Right atrium auricular region (tissue), 2 donors: ENCODE results near the gene PCBP3. TPM values are rescaled to one million over a fixed set of nuclear protein-coding genes. Genes with fewer than 3 reads are reported as not detected.
A peak's percentile ranks its signal among the peaks of the same experiment; 100 is the strongest.

Experiments
- DNase-seq: peaks from one replicate; pipeline ENCODE4 v3.0.0-alpha.2; 2019; ENCODE audit warnings: low spot score
- H3K27ac ChIP-seq, 2 donors: fragments of 200-600 bp; sonication (generic); 1 replicate in 1 of 2; 2 replicates in 1 of 2; pipeline ENCODE4 v1.5.1; 2016 to 2019
- H3K27me3 ChIP-seq, 2 donors: fragments of 200-600 bp; sonication (generic); one replicate each; pipeline versions ENCODE4 v1.5.1 to v1.6.0; 2017 to 2019
- H3K36me3 ChIP-seq: fragments of 200-600 bp; sonication (generic); one replicate; pipeline ENCODE4 v1.5.1; 2016
- H3K4me1 ChIP-seq, 2 donors: fragments of 200-600 bp; sonication (generic); one replicate each; pipeline versions ENCODE4 v1.5.1 to v1.6.0; 2017 to 2019
- H3K4me3 ChIP-seq, 2 donors: fragments of 200-600 bp; sonication (generic); 1 replicate in 1 of 2; 2 replicates in 1 of 2; pipeline ENCODE4 v1.5.1; 2017 to 2019; ENCODE audit warnings: mild to moderate bottlenecking in 1 of 2, moderate library complexity in 1 of 2
- H3K9me3 ChIP-seq, 2 donors: fragments of 200-600 bp; sonication (generic); one replicate each; pipeline ENCODE4 v1.5.1; 2019
- total RNA-seq, 2 donors: library from RNA; depleted of rRNA; stranded (reverse); fragments of >200 nt; gene quantifications; one replicate each; pipeline ENCODE4 v1.1.0, GENCODE V29; 2016
- TF ChIP-seq, protein P1 (sequence below), 2 donors: fragments of 200-600 bp; sonication (generic); IDR thresholded peaks; one replicate each; pipeline ENCODE4 v1.5.1; 2019; ENCODE audit warnings: antibody characterized with exemption in 2 of 2

The PCBP3 gene
- total RNA-seq, 2 donors from 2014 or later, result 2.3 to 5.2 TPM

GRCh38 chr21:45983649-45983965, 340.1 kb downstream of the PCBP3 start:
- no peaks in the 10 kb centered on the region for H3K9me3 ChIP-seq
- peaks cover 0 to 27% of the 10 kb centered on the region in 2 donors for H3K4me1 ChIP-seq
- TF ChIP-seq, protein P1, sequence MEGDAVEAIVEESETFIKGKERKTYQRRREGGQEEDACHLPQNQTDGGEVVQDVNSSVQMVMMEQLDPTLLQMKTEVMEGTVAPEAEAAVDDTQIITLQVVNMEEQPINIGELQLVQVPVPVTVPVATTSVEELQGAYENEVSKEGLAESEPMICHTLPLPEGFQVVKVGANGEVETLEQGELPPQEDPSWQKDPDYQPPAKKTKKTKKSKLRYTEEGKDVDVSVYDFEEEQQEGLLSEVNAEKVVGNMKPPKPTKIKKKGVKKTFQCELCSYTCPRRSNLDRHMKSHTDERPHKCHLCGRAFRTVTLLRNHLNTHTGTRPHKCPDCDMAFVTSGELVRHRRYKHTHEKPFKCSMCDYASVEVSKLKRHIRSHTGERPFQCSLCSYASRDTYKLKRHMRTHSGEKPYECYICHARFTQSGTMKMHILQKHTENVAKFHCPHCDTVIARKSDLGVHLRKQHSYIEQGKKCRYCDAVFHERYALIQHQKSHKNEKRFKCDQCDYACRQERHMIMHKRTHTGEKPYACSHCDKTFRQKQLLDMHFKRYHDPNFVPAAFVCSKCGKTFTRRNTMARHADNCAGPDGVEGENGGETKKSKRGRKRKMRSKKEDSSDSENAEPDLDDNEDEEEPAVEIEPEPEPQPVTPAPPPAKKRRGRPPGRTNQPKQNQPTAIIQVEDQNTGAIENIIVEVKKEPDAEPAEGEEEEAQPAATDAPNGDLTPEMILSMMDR (IDR thresholded peaks at IDR 0.05), result no peak
- DNase-seq, result no peak
- H3K27me3 ChIP-seq, result no peaks in the 10 kb centered on the region
- H3K27ac ChIP-seq, result peak overlapping the region; percentile 86
- H3K4me3 ChIP-seq, result peak overlapping the region; percentile 85 to 94
- peaks cover 42% of the 10 kb centered on the region for H3K36me3 ChIP-seq

DNA sequence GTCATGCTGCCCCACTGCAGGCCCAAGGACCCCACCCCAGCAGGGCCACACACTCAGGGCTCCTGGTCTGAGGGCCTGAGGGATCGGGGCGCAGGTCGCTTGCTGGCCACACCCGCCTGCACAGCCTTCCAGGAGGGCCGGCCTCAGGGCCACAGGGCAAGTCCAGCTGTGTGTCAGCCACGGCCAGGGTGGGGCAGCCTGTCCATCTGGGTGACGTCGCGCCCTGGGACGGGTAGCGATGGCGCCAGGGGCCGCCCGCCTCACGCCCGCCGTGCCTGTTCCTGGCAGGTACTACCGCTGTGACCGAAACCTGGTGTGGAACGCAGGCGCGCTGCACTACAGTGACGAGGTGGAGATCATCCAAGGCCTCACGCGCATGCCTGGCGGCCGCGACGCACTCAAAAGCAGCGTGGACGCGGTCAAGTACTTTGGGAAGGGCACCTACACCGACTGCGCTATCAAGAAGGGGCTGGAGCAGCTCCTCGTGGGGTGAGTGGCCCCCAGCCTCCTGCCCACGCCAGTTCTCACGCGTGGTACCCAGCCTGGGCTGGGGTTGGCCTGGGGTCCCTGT, 340.5 kb downstream of the PCBP3 start:
- H3K4me3 ChIP-seq, result peak overlapping the region; percentile 85 to 94
- TF ChIP-seq, protein P1 (IDR thresholded peaks at IDR 0.05), result no peak
- peak; percentile 83 for DNase-seq

GRCh38 chr21:45984584-45985095, 341.1 kb downstream of the PCBP3 start:
- Histone ChIP-seq H3K27me3 (no peaks in the 10 kb centered on the region), H3K4me3 (peak overlapping the region in 1 of 2 donors; percentile 94), H3K27ac (peak overlapping the region; percentile 86), H3K36me3 (peaks cover 50% of the 10 kb centered on the region), H3K4me1 (peaks cover 0 to 25% of the 10 kb centered on the region in 2 donors), H3K9me3 (no peaks in the 10 kb centered on the region)
- DNase-seq, result no peak
- TF ChIP-seq, protein P1 (IDR thresholded peaks at IDR 0.05), result no peak

More for the DNA sequence above, 340.5 kb downstream of the PCBP3 start:
- peak overlapping the region; percentile 86 for H3K27ac ChIP-seq
- H3K27me3 ChIP-seq, result no peaks in the 10 kb centered on the region
- peaks cover 0 to 25% of the 10 kb centered on the region in 2 donors for H3K4me1 ChIP-seq
- no peaks in the 10 kb centered on the region for H3K9me3 ChIP-seq
- peaks cover 45% of the 10 kb centered on the region for H3K36me3 ChIP-seq

DNA sequence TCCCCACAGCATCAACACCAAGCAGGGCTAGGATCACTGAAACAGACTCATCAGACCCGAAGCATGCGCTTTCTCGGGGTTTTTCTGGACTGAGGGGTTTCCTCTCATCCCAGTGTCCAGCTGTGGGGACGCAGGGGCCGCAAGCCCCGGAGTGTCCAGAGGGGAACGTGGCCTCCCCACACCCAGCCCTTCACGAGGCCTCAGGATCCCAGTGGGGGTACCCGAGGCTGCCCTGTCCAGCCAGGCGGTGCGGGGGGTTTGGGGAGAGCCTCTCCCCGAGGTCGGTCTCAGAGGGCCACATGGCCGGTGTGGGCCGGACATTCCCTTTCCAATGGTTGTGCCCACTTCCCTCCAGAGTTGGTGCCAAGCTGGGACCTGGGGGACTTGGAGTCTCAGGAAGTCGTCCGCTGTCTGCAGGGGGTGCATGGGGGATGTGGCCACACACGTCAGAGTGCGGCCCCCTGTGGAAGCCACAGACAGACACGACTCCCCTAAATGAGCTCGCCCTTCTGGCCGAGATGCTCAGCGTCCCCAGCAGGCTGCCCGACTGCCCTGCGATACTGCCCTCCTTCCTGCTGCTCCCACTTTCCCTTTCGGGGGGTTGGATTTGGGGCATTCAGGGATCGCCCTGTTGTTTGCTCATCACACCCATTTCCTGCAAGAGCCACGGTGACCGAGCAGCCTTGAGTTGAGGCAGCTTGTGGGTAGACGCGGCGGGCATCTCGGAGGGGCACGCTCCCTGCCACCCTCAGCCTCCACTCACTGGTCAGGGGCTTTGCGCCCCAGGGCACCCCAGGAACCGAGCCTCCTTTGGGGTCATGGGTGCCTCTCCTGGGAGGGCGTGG, 342.2 kb downstream of the PCBP3 start:
- H3K4me1 ChIP-seq, result peaks cover 0 to 25% of the 10 kb centered on the region in 2 donors
- H3K27ac ChIP-seq, result peak overlapping the region in 1 of 2 donors; percentile 86
- no peaks in the 10 kb centered on the region for H3K9me3 ChIP-seq
- no peaks in the 10 kb centered on the region for H3K27me3 ChIP-seq
- H3K36me3 ChIP-seq, result peaks cover 61% of the 10 kb centered on the region
- DNase-seq, result no peak
- H3K4me3 ChIP-seq, result no peak overlapping the region
- TF ChIP-seq, protein P1 (IDR thresholded peaks at IDR 0.05), result no peak

GRCh38 chr21:45986316-45987051, 343.0 kb downstream of the PCBP3 start:
- no peaks in the 10 kb centered on the region for H3K27me3 ChIP-seq
- no peaks in the 10 kb centered on the region for H3K9me3 ChIP-seq
- peaks cover 0 to 21% of the 10 kb centered on the region in 2 donors for H3K4me1 ChIP-seq
- H3K27ac ChIP-seq, result peak overlapping the region in 1 of 2 donors; percentile 86
- no peak overlapping the region for H3K4me3 ChIP-seq
- no peak for DNase-seq
- peaks cover 67% of the 10 kb centered on the region for H3K36me3 ChIP-seq
- TF ChIP-seq, protein P1 (IDR thresholded peaks at IDR 0.05), result no peak
